C4-2B (cell line): Measurements from ENCODE around the gene GRB14.
"Not testable (repeated sequence)": the region's sequence is repeated elsewhere in the genome, so short reads cannot be mapped to it uniquely, and the experiment has no call there.

Experiments used
- H3K27ac ChIP-seq: fragments of 450-650 bp; 2 replicates; pipeline ENCODE4 v1.5.1; 2017
- CTCF ChIP-seq: fragments of 450-650 bp; conservative IDR thresholded peaks from 2 replicates; pipeline ENCODE4 v1.5.1; 2017; ENCODE audit warnings: mild to moderate bottlenecking
- ZFX ChIP-seq: fragments of 450-650 bp; IDR thresholded peaks from 2 replicates; pipeline ENCODE4 v1.6.1; 2017

GRB14 gene

GRCh38 chr2:164560181-164560792, 61.0 kb downstream of the GRB14 start:
- TF ChIP-seq ZFX = no peak
- TF ChIP-seq CTCF = peak; percentile 85
- no peak overlapping the region for H3K27ac ChIP-seq

- H3K27ac ChIP-seq = no peak overlapping the region
- no peak for TF ChIP-seq CTCF
- TF ChIP-seq ZFX = no peak
These were observed 62.8 kb downstream of the GRB14 start for GRCh38 chr2:164558450-164558849.

GRCh38 chr2:164554487-164554886, 66.8 kb downstream of the GRB14 start:
- TF ChIP-seq CTCF (no peak), ZFX (no peak)

GRCh38 chr2:164551519-164551918, 69.8 kb downstream of the GRB14 start:
- TF ChIP-seq CTCF (no peak), ZFX (no peak)

More at GRCh38 chr2:164554487-164554886, 66.8 kb downstream of the GRB14 start:
- H3K27ac ChIP-seq = no peak overlapping the region

GRCh38 chr2:164549705-164550104, 71.6 kb downstream of the GRB14 start:
- H3K27ac ChIP-seq = not testable (repeated sequence)

More at GRCh38 chr2:164551519-164551918, 69.8 kb downstream of the GRB14 start:
- no peak overlapping the region for H3K27ac ChIP-seq

- TF ChIP-seq CTCF = no peak
- no peak for TF ChIP-seq ZFX
- H3K27ac ChIP-seq = no peak overlapping the region
These were observed 75.8 kb downstream of the GRB14 start for GRCh38 chr2:164545484-164545883.

GRCh38 chr2:164542581-164543021, 78.7 kb downstream of the GRB14 start:
- H3K27ac ChIP-seq = no peak overlapping the region
- no peak for TF ChIP-seq CTCF
- TF ChIP-seq ZFX = no peak

GRCh38 chr2:164538240-164538866, 82.9 kb downstream of the GRB14 start:
- no peak for TF ChIP-seq ZFX
- TF ChIP-seq CTCF = peak; percentile 84
- no peak overlapping the region for H3K27ac ChIP-seq
